ENCODE data around the gene ERCC1.

GRCh38 chr19:45368737-45369340 is 54.9 kb downstream of the ERCC1 start:
- TF ChIP-seq, protein P1, sequence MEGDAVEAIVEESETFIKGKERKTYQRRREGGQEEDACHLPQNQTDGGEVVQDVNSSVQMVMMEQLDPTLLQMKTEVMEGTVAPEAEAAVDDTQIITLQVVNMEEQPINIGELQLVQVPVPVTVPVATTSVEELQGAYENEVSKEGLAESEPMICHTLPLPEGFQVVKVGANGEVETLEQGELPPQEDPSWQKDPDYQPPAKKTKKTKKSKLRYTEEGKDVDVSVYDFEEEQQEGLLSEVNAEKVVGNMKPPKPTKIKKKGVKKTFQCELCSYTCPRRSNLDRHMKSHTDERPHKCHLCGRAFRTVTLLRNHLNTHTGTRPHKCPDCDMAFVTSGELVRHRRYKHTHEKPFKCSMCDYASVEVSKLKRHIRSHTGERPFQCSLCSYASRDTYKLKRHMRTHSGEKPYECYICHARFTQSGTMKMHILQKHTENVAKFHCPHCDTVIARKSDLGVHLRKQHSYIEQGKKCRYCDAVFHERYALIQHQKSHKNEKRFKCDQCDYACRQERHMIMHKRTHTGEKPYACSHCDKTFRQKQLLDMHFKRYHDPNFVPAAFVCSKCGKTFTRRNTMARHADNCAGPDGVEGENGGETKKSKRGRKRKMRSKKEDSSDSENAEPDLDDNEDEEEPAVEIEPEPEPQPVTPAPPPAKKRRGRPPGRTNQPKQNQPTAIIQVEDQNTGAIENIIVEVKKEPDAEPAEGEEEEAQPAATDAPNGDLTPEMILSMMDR (IDR thresholded peaks at IDR 0.05), result no peak
- TF ChIP-seq, protein P2, sequence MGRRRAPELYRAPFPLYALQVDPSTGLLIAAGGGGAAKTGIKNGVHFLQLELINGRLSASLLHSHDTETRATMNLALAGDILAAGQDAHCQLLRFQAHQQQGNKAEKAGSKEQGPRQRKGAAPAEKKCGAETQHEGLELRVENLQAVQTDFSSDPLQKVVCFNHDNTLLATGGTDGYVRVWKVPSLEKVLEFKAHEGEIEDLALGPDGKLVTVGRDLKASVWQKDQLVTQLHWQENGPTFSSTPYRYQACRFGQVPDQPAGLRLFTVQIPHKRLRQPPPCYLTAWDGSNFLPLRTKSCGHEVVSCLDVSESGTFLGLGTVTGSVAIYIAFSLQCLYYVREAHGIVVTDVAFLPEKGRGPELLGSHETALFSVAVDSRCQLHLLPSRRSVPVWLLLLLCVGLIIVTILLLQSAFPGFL (CRISPR knock-in tag; IDR thresholded peaks at IDR 0.05; ENCODE audit: borderline replicate concordance), result no peak
- TF ChIP-seq ZNF263 (CRISPR knock-in tag; IDR thresholded peaks at IDR 0.05; ENCODE audit: low read depth) (no peak), E2F4 (CRISPR knock-in tag; IDR thresholded peaks at IDR 0.05; ENCODE audit: borderline replicate concordance, low read depth) (no peak), NR2C2 (CRISPR knock-in tag; IDR thresholded peaks at IDR 0.05) (no peak), ATF2 (CRISPR knock-in tag; IDR thresholded peaks at IDR 0.05; ENCODE audit: borderline replicate concordance, low read depth) (no peak), SP1 (CRISPR knock-in tag; conservative IDR thresholded peaks at IDR 0.05) (no peak), USF2 (CRISPR knock-in tag; IDR thresholded peaks at IDR 0.05) (no peak), ATF1 (CRISPR knock-in tag; IDR thresholded peaks at IDR 0.05) (no peak), ZNF232 (CRISPR knock-in tag; IDR thresholded peaks at IDR 0.05) (no peak), MXD4 (CRISPR knock-in tag; IDR thresholded peaks at IDR 0.05; ENCODE audit: borderline replicate concordance) (no peak)
- TF ChIP-seq, protein P3, sequence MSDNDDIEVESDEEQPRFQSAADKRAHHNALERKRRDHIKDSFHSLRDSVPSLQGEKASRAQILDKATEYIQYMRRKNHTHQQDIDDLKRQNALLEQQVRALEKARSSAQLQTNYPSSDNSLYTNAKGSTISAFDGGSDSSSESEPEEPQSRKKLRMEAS (CRISPR knock-in tag; IDR thresholded peaks at IDR 0.05), result no peak

All from WTC11 (cell line).